NCI-H2196 (cell line): ENCODE results near the gene ANKRD27.
"Not testable (repeated sequence)": the region's sequence is repeated elsewhere in the genome, so short reads cannot be mapped to it uniquely, and the experiment has no call there.

ENCODE experiments used
- DNase-seq: peaks from one replicate; lab custom pipeline; 2025; ENCODE audit not compliant: unreplicated experiment; lab: John Stamatoyannopoulos, UW

ANKRD27 gene

GRCh38 chr19:32607479-32607878 is 67.5 kb downstream of the ANKRD27 start:
- DNase-seq, result no peak

GRCh38 chr19:32606289-32606688 is 68.7 kb downstream of the ANKRD27 start:
- DNase-seq, result no peak

- no peak for DNase-seq
Measured at GRCh38 chr19:32605544-32605943, 69.4 kb downstream of the ANKRD27 start.

GRCh38 chr19:32603961-32604360 is 71.0 kb downstream of the ANKRD27 start:
- no peak for DNase-seq

- peak; percentile 56 for DNase-seq
Measured at GRCh38 chr19:32599736-32600157, 75.2 kb downstream of the ANKRD27 start.

- no peak for DNase-seq
Measured at GRCh38 chr19:32599258-32599657, 75.7 kb downstream of the ANKRD27 start.

- DNase-seq, result no peak
Measured at GRCh38 chr19:32598022-32598421, 77.0 kb downstream of the ANKRD27 start.

GRCh38 chr19:32595491-32595890 is 79.5 kb downstream of the ANKRD27 start:
- no peak for DNase-seq

- no peak for DNase-seq
Measured at GRCh38 chr19:32594021-32594420, 81.0 kb downstream of the ANKRD27 start.

- DNase-seq, result not testable (repeated sequence)
Measured at GRCh38 chr19:32587747-32588504, 87.1 kb downstream of the ANKRD27 start.

GRCh38 chr19:32581705-32582179 is 93.2 kb downstream of the ANKRD27 start:
- DNase-seq, result no peak

GRCh38 chr19:32580901-32581704 is 93.9 kb downstream of the ANKRD27 start, which contains the start of gene PDCD5:
PDCD5 (plus strand) TSS chr19:32581190; CDS start chr19:32581262, 72 bp downstream.
- DNase-seq, result peak; percentile 95

GRCh38 chr19:32580353-32580900 is 94.6 kb downstream of the ANKRD27 start:
- DNase-seq, result no peak

GRCh38 chr19:32576790-32577189 is 98.2 kb downstream of the ANKRD27 start:
- no peak for DNase-seq

- no peak for DNase-seq
Measured at GRCh38 chr19:32573492-32573794, 101.5 kb downstream of the ANKRD27 start.

GRCh38 chr19:32572700-32573491 is 102.1 kb downstream of the ANKRD27 start:
- DNase-seq, result not testable (repeated sequence)

- DNase-seq, result not testable (repeated sequence)
Measured at GRCh38 chr19:32571471-32572075, 103.4 kb downstream of the ANKRD27 start.

- peak; percentile 51 for DNase-seq
Measured at GRCh38 chr19:32570081-32570785, 104.7 kb downstream of the ANKRD27 start.

GRCh38 chr19:32567486-32567885 is 107.5 kb downstream of the ANKRD27 start:
- DNase-seq, result no peak

GRCh38 chr19:32566246-32566830 is 108.6 kb downstream of the ANKRD27 start:
- DNase-seq, result no peak
